Activated T-cell treated with anti-CD3 and anti-CD28 coated beads, Interleukin-2, amount 50 U/mL, for 72 hours (primary cell): ENCODE measurements around the gene ASTN2. TPM values are rescaled to one million over a fixed set of nuclear protein-coding genes. Genes with fewer than 3 reads are reported as not detected.

ENCODE experiments used
- ATAC-seq, 2 donors: fragments of 150-1000 bp; cut with Tn5 transposase; replicated peaks in 1 of 2; 2 replicates each; pipeline ENCODE4 v1.10.0; 2021; ENCODE audit warnings: moderate library complexity in 2 of 2, mild to moderate bottlenecking in 1 of 2
- DNase-seq, 2 donors: peaks; one replicate each; pipeline ENCODE4 v3.0.0; 2021 to 2022; ENCODE audit warnings: mixed read lengths in 1 of 2
- H3K27ac Mint-ChIP-seq: one replicate; pipeline ENCODE4 v1.8.0; 2022; ENCODE audit warnings: mild to moderate bottlenecking, moderate library complexity, mixed read lengths
- H3K27me3 Mint-ChIP-seq: one replicate; pipeline ENCODE4 v1.8.0; 2022; ENCODE audit warnings: low read depth, mixed read lengths
- H3K36me3 Mint-ChIP-seq, 2 donors: one replicate each; pipeline ENCODE4 v1.8.0; 2022; ENCODE audit warnings: mixed read lengths in 2 of 2, mild to moderate bottlenecking in 1 of 2; ENCODE audit not compliant: insufficient read depth in 2 of 2
- H3K4me1 Mint-ChIP-seq: one replicate; pipeline ENCODE4 v1.8.0; 2022; ENCODE audit warnings: low read depth, mixed read lengths
- H3K4me3 Mint-ChIP-seq, 2 donors: one replicate each; pipeline ENCODE4 v1.8.0; 2022; ENCODE audit warnings: mild to moderate bottlenecking in 2 of 2, mixed read lengths in 2 of 2, moderate library complexity in 2 of 2
- H3K9me3 Mint-ChIP-seq, 2 donors: one replicate each; pipeline ENCODE4 v1.8.0; 2022; ENCODE audit warnings: mixed read lengths in 2 of 2
- total RNA-seq, 2 donors: library from RNA; stranded (reverse); gene quantifications; one replicate each; pipeline ENCODE4 v1.2.3, GENCODE V29; 2022

ASTN2 gene
- total RNA-seq, 2 donors from 2014 or later, result 4.2 to 5.6 TPM

DNA sequence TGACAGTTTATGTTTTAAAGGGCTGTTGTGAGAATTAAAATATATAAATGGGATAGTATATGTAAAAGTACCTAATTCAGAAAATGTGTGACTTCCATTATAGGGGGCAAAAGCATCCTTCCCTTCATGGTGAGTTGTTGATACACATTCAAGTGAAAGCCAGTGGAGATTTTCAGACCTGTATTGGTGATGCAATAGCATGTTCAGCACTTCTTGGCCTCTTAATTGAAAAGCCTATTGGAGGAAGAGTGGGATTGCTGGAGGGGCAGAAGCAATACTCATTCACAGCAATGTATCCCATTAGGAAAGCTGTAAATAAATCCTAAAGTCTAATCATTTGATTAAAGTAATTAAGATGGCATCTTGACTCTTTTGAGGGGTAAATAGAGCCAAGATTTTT, 710.4 kb downstream of the ASTN2 start:
- Mint-ChIP-seq H3K27me3 (no peaks in the 10 kb centered on the region), H3K9me3 (peaks cover 0 to 3% of the 10 kb centered on the region in 2 donors), H3K36me3 (peaks cover 2 to 19% of the 10 kb centered on the region in 2 donors), H3K4me3 (no peak overlapping the region), H3K4me1 (peaks cover 21% of the 10 kb centered on the region), H3K27ac (no peak overlapping the region)
- ATAC-seq, result no peak
- DNase-seq, result no peak

DNA sequence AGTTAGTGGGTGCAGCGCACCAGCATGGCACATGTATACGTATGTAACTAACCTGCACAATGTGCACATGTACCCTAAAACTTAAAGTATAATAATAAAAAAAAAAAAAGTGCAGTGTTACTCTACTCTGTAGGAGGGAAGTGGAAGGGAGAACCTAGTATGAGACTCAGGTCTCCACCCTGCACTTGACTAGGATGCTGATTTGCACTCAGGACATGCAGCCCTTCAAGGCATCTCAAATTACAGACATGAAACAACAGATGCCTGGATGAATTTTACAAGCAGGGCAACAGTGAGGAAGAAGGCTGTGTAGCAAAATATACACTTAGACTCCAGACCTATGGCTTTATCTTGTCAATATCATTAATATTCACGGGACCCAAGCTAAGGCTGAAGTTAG, 711.2 kb downstream of the ASTN2 start:
- DNase-seq (no peak), ATAC-seq (no peak)
- peaks cover 0 to 3% of the 10 kb centered on the region in 2 donors for H3K9me3 Mint-ChIP-seq
- H3K36me3 Mint-ChIP-seq, result peaks cover 5 to 21% of the 10 kb centered on the region in 2 donors
- H3K27me3 Mint-ChIP-seq, result no peaks in the 10 kb centered on the region
- H3K27ac Mint-ChIP-seq, result no peak overlapping the region
- no peak overlapping the region for H3K4me3 Mint-ChIP-seq
- H3K4me1 Mint-ChIP-seq, result peaks cover 21% of the 10 kb centered on the region

DNA sequence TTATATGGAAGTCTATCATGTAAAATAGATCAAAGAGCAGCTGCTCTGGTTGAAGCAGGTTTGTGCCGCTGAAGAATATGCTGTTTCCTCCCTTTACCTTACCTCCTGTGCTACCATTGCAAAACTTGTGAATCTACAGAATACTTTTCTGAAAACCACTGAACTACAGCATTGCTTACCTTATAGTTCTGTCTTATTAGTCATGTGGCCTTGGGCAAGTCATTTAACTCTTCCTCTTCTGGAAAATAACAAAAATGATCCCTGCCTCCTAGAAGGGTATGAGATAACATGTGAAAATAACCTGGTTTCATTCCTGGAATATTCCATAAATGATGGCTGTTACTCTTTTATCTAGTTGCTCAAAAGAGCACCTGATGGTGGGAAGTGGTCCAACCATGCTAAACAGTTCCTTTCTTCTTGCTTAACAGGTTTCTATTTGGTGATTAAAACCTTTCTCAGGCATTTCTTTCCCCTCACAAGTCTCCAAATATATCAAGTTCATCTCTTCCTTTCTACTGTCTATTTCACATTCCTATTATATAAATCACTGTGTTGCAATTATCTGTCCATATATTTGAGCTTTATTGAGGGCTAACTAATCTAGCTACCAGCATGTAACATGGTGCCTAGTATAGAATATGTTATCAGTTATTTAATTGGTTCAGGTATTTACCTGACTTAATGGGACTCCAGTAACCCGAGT, 712.8 kb downstream of the ASTN2 start:
- peak; percentile 59 to 67 for ATAC-seq
- H3K9me3 Mint-ChIP-seq, result peaks cover 0 to 3% of the 10 kb centered on the region in 2 donors
- no peaks in the 10 kb centered on the region for H3K27me3 Mint-ChIP-seq
- H3K4me3 Mint-ChIP-seq, result peak overlapping the region; percentile 40 to 52
- no peak overlapping the region for H3K27ac Mint-ChIP-seq
- peaks cover 21% of the 10 kb centered on the region for H3K4me1 Mint-ChIP-seq
- DNase-seq, result no peak
- H3K36me3 Mint-ChIP-seq, result peaks cover 13 to 33% of the 10 kb centered on the region in 2 donors

DNA sequence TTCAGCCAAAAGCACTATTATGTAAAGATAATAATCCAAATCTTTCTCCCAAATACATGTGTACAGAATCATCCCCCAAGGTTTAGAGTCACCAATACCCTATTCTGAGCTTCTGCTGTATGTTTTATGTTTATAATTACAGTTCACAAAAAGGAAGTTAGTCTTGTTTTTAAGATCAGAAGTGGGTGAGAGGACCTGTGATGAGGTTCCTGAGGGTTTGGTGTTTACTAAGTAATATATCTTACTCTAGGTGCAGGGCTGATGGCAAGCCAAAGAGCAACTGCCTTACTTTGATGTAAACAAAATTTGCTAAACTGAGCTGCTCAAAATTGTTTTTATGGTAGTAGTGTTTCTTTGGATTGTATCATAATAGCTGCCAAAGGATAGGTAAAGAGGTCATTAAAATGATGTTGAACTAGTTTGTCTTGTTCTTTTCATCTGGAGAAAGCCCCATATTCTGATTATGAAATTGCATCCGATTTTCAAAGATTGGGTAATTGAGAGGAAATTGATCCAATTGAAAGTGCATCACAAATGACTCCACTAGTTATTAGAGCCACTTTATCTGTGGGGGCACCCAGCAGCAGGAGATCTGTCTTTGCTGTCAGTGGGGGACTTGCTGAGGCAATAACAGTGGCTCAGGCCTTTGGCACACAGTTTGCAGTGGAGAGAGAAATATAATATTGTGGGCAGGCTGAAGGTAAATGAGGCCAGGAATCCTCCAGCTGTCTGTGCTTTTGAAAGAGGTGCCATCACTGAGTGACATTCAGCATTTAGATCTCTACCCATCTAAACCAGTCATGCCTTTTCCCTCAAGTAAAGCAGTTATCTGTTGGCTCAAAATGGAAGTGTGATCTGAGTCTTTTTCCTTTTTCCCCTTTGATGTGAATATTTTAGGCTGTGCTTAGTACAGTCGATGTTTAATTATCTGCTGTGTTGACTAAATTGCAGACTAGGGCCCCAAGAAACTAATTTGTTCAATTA, 713.7 kb downstream of the ASTN2 start:
- no peaks in the 10 kb centered on the region for H3K27me3 Mint-ChIP-seq
- peaks cover 13 to 35% of the 10 kb centered on the region in 2 donors for H3K36me3 Mint-ChIP-seq
- H3K9me3 Mint-ChIP-seq, result peaks cover 0 to 3% of the 10 kb centered on the region in 2 donors
- H3K27ac Mint-ChIP-seq, result peak overlapping the region; percentile 62
- DNase-seq (no peak), ATAC-seq (peak; percentile 85 to 86)
- H3K4me1 Mint-ChIP-seq, result peaks cover 22% of the 10 kb centered on the region
- H3K4me3 Mint-ChIP-seq, result peak overlapping the region; percentile 52 to 60

DNA sequence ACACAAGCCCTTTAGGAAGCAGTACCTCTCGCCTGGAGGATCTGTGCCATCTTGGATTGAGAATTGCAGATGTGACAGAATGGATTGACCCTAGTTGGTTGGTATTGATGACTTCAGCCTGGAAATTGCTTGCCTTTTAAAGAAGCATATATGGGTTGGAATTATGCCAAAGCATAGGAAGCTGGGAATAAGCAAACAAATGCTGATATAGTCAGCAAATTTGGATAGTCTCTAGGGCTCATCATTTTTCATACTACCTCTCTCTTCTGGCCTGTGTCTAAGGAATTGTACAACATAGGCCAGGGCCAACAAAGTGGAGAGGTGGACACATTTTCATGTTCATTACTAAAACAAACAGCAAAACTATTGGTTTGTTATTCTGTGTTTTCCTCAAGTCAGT, 714.6 kb downstream of the ASTN2 start:
- Mint-ChIP-seq H3K4me3 (no peak overlapping the region), H3K9me3 (peaks cover 0 to 3% of the 10 kb centered on the region in 2 donors), H3K36me3 (peaks cover 13 to 36% of the 10 kb centered on the region in 2 donors), H3K27me3 (no peaks in the 10 kb centered on the region), H3K27ac (no peak overlapping the region), H3K4me1 (peaks cover 31% of the 10 kb centered on the region)
- ATAC-seq (no peak), DNase-seq (no peak)

DNA sequence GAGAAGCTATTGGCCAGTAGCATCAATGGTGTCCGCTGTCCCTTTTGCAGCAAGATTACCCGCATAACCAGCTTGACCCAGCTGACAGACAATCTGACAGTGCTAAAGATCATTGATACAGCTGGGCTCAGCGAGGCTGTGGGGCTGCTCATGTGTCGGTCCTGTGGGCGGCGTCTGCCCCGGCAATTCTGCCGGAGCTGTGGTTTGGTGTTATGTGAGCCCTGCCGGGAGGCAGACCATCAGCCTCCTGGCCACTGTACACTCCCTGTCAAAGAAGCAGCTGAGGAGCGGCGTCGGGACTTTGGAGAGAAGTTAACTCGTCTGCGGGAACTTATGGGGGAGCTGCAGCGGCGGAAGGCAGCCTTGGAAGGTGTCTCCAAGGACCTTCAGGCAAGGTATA, 717.0 kb downstream of the ASTN2 start:
- no peak for DNase-seq
- Mint-ChIP-seq H3K27me3 (no peaks in the 10 kb centered on the region), H3K27ac (no peak overlapping the region), H3K4me3 (no peak overlapping the region), H3K4me1 (peaks cover 45% of the 10 kb centered on the region), H3K36me3 (peaks cover 13 to 41% of the 10 kb centered on the region in 2 donors), H3K9me3 (peaks cover 0 to 5% of the 10 kb centered on the region in 2 donors)
- ATAC-seq, result no peak

DNA sequence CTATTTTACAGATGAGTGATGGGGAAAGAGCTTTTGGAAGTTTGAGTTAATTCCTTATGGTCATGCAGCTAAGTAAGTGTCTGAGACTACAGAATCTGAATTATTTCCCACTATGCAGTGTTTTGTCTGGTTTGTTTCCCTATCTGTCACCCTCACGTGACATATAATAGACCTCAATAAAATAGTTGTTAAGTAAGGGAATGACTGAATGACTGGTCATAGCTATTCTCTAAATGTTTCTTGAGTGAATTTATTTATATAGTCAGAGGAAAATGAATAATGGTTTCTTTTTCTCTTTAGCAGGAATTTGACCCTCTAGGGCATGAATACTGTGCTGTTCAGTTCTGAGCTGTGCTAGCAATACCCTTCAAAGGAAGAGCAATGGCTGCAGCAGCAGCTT, 717.5 kb downstream of the ASTN2 start:
- peaks cover 13 to 37% of the 10 kb centered on the region in 2 donors for H3K36me3 Mint-ChIP-seq
- H3K9me3 Mint-ChIP-seq, result peaks cover 0 to 5% of the 10 kb centered on the region in 2 donors
- H3K4me1 Mint-ChIP-seq, result peaks cover 48% of the 10 kb centered on the region
- no peaks in the 10 kb centered on the region for H3K27me3 Mint-ChIP-seq
- no peak overlapping the region for H3K27ac Mint-ChIP-seq
- ATAC-seq (no peak), DNase-seq (no peak)
- no peak overlapping the region for H3K4me3 Mint-ChIP-seq

DNA sequence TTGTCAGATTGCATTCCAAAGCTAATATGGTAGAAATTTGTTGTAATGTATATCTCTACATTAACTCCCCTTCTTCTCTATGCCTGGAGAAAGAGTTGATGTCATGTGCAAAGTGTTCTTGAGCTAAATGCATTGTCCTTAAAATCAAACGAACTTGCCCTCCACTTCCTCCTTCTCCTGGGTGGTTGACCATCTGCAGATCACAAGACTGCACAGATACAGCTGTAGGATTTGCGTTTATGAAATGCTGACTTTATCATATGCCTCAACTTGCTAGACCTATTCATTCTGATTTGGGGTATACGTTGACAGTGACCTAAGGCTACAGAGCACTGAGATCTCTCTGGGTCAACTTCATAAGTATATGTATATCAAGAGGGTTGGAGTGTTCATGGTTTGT, 719.4 kb downstream of the ASTN2 start:
- H3K4me1 Mint-ChIP-seq, result peaks cover 47% of the 10 kb centered on the region
- no peaks in the 10 kb centered on the region for H3K27me3 Mint-ChIP-seq
- DNase-seq, result no peak
- peaks cover 0 to 3% of the 10 kb centered on the region in 2 donors for H3K9me3 Mint-ChIP-seq
- H3K36me3 Mint-ChIP-seq, result peaks cover 13 to 31% of the 10 kb centered on the region in 2 donors
- H3K4me3 Mint-ChIP-seq, result no peak overlapping the region
- no peak for ATAC-seq
- no peak overlapping the region for H3K27ac Mint-ChIP-seq

DNA sequence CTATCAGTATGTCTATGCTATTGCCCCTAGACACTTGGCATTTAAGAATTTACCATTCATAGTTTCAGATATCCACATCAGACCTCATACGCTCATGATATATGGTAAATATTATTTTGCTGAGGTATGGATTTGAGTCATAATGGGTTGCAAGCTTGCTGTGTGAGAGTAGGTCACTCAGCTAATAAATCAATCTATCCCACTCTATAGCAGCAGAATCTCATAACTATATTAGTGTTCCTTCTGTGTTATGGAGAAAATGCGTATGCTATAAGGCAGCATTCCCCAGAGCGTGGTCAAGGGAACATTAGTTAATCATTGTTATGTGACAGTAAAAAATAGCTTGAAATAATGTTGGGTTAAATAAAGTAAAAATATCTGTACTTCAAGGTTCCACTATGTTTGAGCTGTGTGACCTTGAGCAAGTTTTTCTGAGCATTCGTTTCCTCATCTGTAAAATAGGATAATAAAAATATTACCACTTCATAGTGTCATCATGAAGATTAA, 720.0 kb downstream of the ASTN2 start:
- H3K4me3 Mint-ChIP-seq, result no peak overlapping the region
- H3K4me1 Mint-ChIP-seq, result peaks cover 48% of the 10 kb centered on the region
- peaks cover 11 to 26% of the 10 kb centered on the region in 2 donors for H3K36me3 Mint-ChIP-seq
- no peaks in the 10 kb centered on the region for H3K27me3 Mint-ChIP-seq
- H3K27ac Mint-ChIP-seq, result no peak overlapping the region
- ATAC-seq, result no peak
- peaks cover 0 to 1% of the 10 kb centered on the region in 2 donors for H3K9me3 Mint-ChIP-seq
- DNase-seq, result no peak

DNA sequence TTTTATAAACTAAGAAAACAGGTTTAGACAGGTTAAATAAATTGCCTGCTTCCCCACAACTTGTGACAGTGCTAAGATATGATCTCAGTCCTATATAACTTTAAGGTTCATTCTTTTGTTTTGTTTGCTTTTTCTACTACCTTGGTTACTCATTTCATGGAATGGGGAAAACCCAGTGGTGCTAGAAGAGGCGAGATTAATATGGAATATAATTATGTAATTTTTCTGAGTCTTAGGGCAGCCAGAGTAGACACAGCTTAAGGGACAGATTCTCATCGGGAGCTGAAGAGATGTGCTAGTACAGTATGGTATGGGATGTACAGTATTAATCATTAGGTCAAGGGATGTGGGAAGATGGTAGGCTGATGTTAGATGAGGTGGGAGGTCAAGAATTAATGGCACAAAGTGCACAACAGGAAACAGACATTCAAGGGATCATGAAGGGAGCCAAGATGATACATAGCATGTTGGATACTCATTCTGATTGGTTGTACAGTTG, 721.6 kb downstream of the ASTN2 start:
- peaks cover 0 to 1% of the 10 kb centered on the region in 2 donors for H3K9me3 Mint-ChIP-seq
- DNase-seq (no peak), ATAC-seq (no peak)
- H3K4me1 Mint-ChIP-seq, result peaks cover 62% of the 10 kb centered on the region
- H3K27me3 Mint-ChIP-seq, result no peaks in the 10 kb centered on the region
- H3K27ac Mint-ChIP-seq, result no peak overlapping the region
- no peak overlapping the region for H3K4me3 Mint-ChIP-seq
- peaks cover 7 to 20% of the 10 kb centered on the region in 2 donors for H3K36me3 Mint-ChIP-seq

DNA sequence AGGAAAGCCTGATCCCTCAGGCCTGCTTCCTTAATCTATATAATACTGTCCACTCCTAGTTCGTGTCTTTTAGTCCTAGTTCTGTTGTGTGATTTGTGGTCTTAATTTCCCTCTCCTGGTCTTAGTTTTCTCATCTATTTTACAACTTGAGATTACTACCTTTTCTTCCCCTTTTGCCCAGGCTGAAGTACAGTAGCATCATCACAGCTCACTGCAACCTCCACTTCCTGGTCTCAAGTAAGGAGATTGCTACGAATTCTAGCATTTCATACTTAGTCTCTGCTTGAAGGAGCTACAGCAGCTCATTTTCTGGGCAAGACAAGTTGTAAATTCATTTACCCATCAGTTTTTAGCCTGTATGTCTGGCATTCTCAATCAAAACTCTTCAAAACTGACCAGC, 722.2 kb downstream of the ASTN2 start:
- Mint-ChIP-seq H3K36me3 (peaks cover 0 to 19% of the 10 kb centered on the region in 2 donors), H3K4me1 (peaks cover 69% of the 10 kb centered on the region)

DNA sequence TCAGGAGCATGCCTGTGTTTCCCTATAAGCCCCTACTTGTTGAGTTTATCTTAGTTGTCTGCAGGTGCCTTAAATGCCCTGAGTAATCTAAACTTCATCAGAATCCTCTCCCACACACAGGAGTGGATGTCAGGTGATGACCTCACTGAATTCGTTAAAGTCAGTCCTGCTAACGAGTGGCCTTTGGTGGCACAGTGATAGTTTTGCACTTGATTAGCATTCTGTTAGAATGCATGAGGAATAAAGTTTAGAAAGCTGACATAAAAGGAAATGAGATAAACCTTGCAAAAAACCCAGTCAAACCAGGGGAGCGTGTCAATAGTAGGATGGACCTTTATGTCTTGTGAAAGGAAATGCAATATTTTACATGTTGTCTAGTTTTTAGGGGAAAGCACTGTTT, 723.2 kb downstream of the ASTN2 start:
- no peak for DNase-seq
- Mint-ChIP-seq H3K9me3 (peaks cover 0 to 1% of the 10 kb centered on the region in 2 donors), H3K4me3 (peak overlapping the region in 1 of 2 donors; percentile 35), H3K27ac (peak overlapping the region; percentile 25), H3K27me3 (no peaks in the 10 kb centered on the region), H3K36me3 (peaks cover 0 to 17% of the 10 kb centered on the region in 2 donors), H3K4me1 (peaks cover 75% of the 10 kb centered on the region)
- peak in 1 of 2 donors; percentile 10 for ATAC-seq

More for the DNA sequence above, 722.2 kb downstream of the ASTN2 start:
- no peak for DNase-seq
- ATAC-seq, result no peak
- peak overlapping the region; percentile 61 for H3K27ac Mint-ChIP-seq
- H3K9me3 Mint-ChIP-seq, result peaks cover 0 to 1% of the 10 kb centered on the region in 2 donors
- no peaks in the 10 kb centered on the region for H3K27me3 Mint-ChIP-seq
- peak overlapping the region in 1 of 2 donors; percentile 17 for H3K4me3 Mint-ChIP-seq
